GF-D8 (cell line): ENCODE measurements around the gene HOXD8.

Source experiments
- DNase-seq: peaks from one replicate; lab custom pipeline; 2025; lab: John Stamatoyannopoulos, UW

HOXD8 gene

GRCh38 chr2:176117162-176117822 is 12.2 kb upstream of the HOXD8 start:
- DNase-seq = no peak

DNA sequence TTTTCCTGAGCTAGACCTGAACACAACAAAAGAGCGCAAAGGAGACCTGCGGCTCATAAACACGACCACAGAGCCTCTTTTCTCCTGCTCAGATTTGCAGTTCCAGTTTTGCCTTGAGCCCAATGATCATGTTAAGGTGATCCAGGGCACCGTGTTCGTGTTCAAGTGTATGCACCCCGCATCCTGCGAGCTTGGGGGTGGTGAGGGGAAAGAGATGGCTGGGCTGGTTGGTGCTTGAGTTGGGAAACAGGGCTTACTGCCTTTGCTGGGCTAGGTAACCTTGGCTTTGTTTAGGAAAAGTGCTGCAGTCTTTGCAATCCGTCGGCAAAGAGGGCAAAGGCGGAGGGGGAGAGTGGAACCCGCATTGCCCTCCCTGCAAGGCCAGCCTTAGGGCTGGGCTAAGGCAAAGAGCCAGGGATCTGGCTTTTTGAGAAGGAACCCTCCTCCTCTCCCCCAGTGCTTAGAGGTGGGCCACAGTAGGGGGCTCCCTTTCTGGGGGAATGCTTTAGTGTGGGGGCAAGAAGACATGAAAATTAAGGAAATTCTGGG is 11.6 kb upstream of the HOXD8 start:
- no peak for DNase-seq

DNA sequence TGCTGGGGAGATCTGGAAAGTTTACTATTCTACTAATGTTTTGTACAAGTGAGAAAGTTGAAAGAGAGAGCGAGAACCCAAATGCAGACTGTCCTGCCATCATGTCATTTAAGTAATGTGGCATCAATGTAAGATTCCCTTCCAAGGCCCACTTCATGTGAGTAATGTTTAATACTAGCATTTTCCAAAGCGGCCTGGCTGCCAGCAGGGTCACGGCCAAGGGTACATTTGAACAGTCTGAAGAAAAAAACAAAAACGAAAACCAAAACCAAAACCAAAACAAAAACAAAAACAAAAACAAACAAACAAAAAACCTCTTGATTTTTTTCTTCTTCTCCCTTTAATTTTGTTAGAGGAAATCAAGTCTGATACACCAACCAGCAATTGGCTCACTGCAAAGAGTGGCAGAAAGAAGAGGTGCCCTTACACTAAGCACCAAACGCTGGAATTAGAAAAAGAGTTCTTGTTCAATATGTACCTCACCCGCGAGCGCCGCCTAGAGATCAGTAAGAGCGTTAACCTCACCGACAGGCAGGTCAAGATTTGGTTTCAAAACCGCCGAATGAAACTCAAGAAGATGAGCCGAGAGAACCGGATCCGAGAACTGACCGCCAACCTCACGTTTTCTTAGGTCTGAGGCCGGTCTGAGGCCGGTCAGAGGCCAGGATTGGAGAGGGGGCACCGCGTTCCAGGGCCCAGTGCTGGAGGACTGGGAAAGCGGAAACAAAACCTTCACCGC is 10.7 kb upstream of the HOXD8 start:
- no peak for DNase-seq

- DNase-seq = no peak
Observed at GRCh38 chr2:176120364-176121189, 8.9 kb upstream of the HOXD8 start.

DNA sequence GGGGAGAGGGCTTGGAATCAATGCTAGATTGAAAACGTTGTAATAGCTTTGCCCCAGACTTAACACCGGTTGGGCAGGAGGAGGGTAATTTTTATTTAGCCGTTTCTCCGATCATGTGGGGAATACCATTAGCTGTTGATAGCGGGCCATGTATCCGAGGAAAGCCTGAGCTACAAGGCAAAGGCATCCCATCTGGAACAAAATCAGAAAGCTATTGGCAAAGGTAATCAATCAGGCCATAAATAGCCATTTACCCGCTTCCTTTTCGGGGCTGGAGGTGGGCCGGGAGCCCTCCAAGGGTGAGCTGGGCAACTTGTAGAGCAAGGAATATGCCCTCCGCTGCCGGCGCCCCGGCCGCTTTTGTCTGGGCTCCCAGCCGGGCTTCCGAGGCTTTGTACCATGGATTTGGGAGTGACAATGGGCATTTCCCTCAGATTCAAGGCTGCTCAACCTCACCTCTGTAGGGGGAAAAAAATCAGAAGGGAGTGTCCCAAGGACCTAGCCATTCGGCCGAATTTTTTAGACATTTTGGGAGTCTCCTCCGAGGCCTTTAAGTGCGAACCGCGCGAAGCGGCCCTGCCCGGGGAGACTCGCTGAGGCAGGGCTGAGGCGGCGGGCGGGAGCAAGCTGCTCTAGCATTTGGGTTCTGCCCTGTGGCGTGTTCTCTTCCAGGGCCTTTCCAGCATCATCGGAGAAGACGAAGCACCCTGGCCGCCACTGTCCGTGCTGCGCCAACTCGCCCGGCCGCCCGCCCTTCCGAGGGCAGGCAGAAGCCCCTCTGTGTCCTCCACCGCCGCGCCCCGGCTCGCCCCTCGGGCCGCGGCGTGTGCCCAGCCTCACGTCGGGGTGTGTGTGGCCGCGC is 8.1 kb upstream of the HOXD8 start:
- DNase-seq = no peak

- no peak for DNase-seq
Observed at GRCh38 chr2:176122052-176122682, 7.3 kb upstream of the HOXD8 start.

- no peak for DNase-seq
Observed at GRCh38 chr2:176122683-176123410, 6.7 kb upstream of the HOXD8 start, which contains the start of gene HOXD9. HOXD9 (plus strand) TSS chr2:176122719; CDS start chr2:176122769, 50 bp downstream.

DNA sequence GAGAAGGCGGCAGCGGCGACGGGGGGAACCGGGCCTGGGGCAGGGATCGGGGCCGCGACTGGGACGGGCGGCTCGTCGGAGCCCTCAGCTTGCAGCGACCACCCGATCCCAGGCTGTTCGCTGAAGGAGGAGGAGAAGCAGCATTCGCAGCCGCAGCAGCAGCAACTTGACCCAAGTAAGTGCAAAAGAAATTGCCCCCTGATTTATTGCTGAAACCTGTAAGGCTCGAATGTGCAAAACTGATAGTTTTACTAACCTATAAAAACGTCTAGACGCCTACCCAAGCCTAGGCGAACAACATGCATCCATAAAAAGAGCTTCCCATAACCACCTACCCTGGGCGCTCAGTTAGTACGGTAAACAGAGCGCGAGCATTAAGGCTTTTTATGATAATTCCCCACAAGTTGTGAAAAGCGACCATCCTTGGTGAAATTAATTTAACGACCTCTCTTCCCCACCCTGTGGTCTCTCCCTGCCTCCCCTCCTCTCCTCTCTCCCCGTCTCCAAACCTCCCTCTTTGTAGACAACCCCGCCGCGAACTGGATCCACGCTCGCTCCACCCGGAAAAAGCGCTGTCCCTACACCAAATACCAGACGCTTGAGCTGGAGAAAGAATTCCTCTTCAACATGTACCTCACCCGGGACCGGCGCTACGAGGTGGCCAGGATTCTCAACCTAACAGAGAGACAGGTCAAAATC is 5.9 kb upstream of the HOXD8 start:
- no peak for DNase-seq

DNA sequence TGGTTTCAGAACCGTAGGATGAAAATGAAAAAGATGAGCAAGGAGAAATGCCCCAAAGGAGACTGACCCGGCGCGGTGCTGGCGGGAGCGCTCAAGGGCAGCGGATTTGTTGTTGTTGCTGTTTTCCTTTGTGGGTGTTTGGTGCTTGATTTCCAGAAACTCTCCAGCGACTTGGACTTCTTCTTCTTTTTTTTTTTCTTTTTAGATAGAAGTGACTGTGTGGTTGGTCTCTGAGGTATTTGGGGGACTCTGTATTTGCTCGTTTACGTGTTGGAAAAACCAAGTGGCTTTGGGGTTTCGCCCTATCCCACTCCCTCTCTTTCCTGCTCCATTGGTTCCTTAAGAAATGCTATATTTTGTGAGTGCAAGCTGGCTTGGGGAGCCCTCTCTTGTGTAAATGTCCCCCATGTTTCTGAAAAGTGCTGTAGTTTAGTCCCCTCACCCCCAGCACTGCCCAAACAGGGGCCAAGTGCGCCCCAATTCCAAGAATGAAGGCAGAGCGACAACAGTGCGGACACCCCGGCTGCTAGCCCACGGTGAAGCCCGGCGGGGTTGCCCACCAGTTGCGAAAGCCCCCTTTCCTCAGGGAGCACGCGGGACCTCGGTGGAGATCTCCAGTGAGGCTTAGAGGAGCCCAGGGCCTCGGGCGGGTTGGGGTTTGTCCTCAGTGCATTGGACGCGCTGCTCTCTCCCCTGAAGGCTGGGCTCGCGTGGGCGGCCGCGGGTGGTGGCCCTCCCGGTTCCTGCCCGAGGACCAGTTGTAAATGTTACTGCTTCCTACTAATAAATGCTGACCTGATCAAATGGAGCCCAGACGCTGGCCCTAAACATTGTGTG is 5.2 kb upstream of the HOXD8 start:
- no peak for DNase-seq

DNA sequence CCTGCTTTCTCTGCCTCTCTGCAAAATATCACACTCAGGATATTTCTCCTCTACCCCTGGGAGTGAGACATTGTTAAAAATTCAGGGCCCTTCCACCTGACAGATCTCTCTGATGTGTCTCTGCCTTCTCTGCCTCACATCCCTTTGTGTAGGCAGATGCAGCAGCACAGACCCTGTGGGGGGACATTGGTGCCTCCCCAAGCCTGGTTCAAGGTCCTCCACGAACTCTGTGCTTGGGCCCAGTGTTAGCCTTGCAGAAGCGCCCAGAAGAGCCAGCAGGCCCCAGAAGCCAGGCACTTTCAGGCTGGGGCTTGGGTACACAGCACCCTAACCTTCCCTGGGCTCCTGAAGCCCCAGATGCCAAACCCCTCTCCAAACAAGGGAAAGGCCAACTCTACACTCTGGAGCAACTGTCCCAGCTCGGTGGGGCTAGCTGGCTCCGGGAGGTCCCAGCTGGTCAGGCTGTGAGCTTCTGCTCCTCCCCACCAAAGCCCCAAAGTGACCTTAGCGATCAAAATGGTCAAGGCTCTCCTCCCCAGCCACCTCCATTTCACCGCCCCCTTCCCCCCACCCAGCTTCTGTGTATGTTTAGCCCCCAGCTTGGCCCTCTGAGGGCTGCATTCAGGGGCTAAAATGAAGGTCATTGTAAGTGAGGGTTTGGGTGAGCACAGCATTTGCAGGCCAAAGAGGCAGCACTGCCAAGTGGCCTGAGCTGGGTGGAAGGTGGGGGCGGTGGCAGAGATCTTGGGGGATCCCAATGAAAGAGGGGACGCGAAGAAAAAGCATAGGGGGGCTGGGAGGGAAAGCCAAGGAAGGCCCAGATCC is 4.3 kb upstream of the HOXD8 start:
- DNase-seq = no peak

- DNase-seq = no peak
Observed at GRCh38 chr2:176125772-176126054, 3.8 kb upstream of the HOXD8 start.

DNA sequence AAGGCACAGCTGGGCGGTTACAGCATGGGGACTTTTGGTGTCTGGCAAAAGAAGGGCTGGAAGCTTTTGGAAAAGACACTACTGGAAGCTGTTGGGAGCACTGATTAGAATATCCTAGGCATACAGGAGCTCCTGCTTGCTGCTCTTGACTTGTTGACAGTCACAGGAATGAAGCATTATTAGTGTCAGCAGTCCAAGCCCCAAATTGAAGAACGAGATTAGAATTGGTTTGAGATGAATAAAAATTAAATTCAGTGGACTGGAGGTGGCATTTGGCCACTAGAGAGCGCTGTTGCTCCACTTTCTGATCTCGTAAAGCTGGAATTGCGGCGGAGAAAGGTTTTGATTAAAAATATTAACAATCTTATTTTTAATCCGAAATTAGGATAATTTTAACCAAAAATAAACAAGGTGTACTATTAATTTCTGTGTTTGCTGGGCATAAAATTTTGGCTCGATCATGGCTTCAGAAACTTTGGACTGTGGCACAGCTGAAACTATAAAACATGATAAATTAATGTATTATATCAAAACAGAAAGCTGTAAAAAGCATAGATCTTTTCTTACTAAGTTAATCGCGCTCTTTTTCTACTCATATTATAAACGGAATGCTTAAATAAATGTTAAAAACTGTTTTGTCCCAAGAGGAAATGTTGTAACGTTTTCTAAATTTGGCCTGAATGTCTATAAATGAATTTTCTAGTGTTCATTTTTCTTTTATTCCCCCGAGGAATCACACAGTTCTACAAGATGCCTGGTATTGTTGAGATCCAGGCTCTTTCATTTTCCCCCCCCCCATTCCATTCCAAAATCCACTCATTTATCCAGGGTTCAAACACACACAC is 2.4 kb upstream of the HOXD8 start:
- no peak for DNase-seq

- no peak for DNase-seq
Observed at GRCh38 chr2:176127774-176128072, 1.8 kb upstream of the HOXD8 start.

DNA sequence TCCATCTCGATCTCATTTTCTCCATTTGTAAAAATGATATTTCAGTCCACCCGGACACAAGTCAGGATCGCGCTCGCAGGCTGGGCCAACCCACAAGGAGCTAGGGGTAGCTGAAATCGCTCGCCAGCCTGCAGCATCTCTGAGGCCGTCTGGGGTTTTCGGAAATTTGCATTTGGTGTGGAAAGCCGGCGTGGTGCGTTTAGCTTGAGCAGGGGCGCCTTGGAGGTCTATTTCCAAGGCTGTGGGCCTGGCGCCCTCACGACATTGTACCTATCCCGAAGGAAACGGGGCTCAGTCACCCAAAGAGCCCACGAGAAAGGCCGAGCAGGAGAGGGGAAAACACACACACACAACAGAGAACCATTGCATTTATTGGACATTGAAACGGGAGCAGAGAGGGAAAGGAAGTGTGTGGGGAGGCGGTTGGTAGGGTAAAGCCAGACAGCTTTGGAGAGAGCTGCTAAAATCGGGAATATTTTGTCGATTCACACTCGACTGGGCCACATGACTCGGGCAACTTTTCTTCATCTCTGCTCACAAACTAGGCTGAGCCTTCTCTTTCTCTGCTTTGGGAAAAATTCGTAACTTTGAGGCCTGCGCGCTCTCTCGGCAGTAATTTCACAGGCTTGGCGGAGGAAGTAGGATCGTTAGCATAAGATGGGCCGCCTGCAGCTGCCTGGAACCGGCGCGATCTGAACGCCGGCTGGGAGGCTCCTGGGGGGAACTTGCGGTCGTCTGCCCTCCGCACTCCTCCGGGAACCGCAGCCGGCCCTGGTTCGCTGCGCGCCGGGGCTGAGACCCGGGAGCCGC is 1.1 kb upstream of the HOXD8 start:
- DNase-seq = no peak

DNA sequence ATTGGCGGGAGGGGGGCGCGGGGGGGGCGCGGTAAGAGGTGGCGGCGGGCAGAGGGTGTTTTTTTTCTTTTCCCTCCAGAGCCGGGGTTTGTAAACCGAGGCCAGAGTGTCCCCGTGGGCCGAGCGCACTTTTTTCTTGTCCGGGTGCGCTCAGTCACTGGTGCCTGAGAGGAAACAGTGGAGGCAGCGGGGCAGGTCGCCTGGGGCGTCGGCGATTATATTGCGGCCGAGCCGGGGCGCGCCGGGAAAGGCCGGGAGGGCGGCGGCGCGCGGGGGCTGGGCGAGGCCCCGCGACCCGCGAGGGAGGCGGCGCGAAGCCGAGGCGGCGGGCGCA is 275 bp downstream of the HOXD8 start:
- no peak for DNase-seq

- no peak for DNase-seq
Observed at GRCh38 chr2:176130147-176130956, 847 bp downstream of the HOXD8 start.
